ENCODE results near the gene TLX1.

The TLX1 gene

GRCh38 chr10:101112799-101113594, 18.1 kb upstream of the TLX1 start:
- no peak for DNase-seq

- DNase-seq = no peak
Measured at GRCh38 chr10:101113890-101114403, 17.2 kb upstream of the TLX1 start.

GRCh38 chr10:101114646-101115045, 16.5 kb upstream of the TLX1 start:
- no peak for DNase-seq

DNA sequence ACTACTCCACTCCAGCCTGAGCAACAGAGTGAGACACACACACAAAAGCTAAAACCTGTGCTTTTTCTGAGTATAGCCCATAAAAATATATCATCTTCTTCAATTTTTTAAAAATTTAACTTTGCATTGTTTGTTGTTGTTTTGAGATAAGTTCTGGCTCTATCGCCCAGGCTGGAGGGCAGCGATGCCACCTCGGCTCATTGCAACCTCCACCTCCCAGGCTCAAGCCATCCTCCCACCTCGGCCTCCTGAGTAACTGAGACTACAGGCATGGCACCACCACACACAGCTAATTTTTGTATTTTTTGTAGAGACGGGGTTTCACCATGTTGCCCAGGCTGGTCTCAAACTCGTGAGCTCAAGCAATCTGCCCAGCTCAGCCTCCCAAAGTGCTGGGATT, 14.3 kb upstream of the TLX1 start:
- DNase-seq = no peak

GRCh38 chr10:101118031-101118430, 13.1 kb upstream of the TLX1 start:
- no peak for DNase-seq

DNA sequence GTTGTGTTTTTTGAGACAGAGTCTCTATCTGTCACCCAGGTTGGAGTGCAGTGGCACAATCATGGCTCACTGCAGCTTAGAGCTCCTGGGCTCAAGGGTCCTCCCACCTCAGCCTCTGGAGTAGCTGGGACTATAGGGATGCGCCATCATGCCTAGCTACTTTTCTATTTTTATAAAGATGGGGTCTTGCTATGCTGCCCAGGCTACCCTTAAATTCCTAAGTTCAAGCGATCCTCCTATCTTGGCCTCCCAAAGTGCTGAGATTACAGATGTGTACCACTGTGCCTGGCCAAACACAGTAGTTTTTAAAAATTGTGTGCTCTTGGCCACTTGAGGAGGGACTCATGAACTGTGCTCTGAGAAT, 10.6 kb upstream of the TLX1 start:
- no peak for DNase-seq

GRCh38 chr10:101120884-101121653, 10.0 kb upstream of the TLX1 start:
- DNase-seq = no peak

DNA sequence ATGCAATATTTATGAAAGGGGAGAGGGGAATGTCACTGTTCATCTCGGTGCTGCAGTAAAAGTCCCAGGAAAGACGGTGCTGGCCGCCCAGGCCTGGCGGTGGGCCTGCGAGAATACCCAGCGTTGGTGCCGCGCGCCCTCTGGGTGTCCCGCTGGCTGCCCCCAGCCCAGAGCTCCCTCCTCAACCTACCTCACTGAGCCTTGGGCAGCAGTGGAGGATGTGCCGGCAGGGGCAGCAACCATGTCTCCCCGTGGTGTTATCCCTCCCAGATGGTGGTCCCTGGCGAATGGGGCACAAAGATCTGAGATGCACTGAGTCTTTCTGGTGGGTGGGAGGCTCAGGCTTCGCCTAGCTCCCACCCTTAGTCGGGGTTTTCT, 9.5 kb upstream of the TLX1 start:
- no peak for DNase-seq

DNA sequence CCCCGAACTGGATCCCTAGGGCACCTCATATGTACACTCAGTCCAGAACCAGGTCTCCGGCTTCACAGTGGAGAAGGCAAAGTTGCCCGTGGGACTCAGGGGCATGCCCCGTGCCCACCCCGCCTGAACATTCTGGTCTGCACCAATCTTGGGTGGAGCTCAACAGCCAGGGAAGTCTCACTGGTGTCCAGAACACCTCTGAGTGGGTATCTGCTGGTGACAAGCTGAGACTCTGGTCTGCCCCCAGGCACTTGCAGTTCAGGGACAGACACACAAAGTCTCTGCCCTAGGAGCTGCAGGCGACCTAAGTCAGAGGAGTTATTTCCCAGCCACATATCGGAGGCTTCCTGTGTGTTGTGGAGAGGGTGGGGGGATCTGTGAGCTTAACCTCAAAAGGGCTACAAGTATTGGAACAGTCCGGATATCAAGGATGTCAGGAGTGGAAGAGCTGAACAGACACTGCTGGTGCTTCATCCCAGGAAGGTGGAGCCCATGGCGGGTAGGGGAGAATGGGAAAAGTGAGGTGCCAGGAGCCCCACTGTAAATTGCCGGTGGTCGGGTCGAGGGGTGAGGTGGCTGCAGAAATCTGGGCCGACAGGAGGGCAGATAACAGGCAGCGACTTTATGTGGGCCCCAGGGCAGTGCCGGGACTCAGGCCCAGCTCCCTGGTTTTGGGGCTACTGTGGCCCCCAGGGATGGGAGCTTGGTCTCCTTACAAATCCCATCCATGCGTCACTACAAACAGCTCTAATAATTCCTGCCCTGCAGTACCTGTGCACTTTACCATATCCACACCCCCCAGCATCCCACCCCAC, 8.6 kb upstream of the TLX1 start:
- no peak for DNase-seq

- no peak for DNase-seq
Measured at GRCh38 chr10:101123085-101123814, 7.8 kb upstream of the TLX1 start.

DNA sequence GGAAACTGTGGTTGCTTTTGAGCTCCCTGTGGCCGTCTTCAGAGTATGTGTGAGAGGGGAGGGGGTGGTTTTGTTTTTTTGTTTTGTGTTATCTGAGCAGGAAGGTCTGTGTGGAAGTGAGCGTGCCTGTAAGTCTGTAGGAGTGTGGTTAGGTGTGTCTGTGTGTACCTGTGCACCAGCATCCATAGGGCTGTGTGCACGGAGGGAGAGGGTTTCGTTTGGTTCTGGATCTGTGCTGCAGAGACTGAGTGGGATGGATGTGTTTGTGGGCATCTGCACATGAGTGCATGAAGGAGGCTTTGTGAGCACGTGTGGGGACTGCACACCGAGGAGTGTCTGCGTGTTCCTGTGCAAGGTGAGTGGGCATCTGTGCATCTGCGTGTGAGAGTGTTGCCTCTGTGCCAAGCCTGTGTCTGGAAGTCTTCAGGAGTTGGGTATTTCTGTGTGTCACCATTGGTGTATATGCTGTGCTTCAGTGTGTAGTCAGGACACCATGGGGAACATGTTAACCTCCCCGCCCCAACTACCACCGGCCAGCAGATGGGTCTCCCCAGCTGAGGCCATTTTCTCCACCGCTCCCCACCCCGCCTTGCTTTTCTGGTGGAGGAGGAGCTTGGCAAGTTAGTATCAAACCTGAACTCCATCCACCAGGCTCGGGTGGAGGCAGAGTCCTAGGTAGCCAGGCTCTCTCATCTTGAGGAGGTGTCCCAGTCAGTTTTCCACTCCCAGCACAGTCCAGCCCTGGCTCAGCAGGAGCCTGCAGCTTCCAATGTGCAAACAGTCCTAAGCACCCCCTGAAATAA, 7.1 kb upstream of the TLX1 start:
- no peak for DNase-seq

DNA sequence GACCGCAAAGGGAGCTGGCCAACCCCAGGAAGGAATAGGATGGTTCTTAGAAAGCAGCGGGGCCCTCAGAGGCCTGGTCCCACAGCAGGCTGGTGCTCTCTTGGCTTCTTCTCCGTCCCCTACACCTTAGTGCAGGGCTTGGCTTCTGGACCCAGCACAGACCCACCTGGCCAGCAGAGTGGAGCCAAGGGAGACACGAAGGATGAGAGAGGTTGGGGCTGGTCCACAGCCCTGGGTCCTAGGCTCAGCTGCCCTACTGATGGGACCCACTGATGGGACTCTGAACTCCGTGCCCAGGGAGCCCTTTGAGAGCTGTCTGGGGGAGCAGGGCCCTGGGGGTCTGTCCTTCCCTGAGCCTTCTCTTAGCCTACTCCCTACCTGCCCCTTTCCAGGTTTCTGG, 6.2 kb upstream of the TLX1 start:
- DNase-seq = no peak

GRCh38 chr10:101126684-101127628, 4.1 kb upstream of the TLX1 start:
- DNase-seq = no peak

DNA sequence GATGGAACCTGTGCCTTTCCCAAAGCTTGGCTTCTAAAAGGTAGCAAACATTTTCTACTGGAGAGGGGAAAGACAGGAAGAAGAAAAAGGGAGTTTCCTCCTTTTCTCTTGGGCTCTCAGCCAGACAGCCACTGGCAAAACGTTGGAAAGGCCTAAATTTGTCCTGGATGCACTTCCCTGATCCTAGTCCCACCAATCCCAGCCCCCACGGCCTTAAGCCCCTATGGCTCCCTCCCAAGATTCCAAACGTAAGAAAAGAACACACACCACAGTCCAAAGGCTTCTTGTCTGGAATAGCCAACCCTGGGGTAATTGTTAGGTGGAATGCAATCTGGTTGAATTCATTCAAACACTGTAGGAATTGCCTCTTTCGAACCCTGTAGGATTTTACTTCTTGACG, 959 bp upstream of the TLX1 start:
- no peak for DNase-seq

GRCh38 chr10:101131962-101132635, 999 bp downstream of the TLX1 start:
- DNase-seq = no peak

GRCh38 chr10:101132636-101133473, 1.8 kb downstream of the TLX1 start:
- DNase-seq = no peak

DNA sequence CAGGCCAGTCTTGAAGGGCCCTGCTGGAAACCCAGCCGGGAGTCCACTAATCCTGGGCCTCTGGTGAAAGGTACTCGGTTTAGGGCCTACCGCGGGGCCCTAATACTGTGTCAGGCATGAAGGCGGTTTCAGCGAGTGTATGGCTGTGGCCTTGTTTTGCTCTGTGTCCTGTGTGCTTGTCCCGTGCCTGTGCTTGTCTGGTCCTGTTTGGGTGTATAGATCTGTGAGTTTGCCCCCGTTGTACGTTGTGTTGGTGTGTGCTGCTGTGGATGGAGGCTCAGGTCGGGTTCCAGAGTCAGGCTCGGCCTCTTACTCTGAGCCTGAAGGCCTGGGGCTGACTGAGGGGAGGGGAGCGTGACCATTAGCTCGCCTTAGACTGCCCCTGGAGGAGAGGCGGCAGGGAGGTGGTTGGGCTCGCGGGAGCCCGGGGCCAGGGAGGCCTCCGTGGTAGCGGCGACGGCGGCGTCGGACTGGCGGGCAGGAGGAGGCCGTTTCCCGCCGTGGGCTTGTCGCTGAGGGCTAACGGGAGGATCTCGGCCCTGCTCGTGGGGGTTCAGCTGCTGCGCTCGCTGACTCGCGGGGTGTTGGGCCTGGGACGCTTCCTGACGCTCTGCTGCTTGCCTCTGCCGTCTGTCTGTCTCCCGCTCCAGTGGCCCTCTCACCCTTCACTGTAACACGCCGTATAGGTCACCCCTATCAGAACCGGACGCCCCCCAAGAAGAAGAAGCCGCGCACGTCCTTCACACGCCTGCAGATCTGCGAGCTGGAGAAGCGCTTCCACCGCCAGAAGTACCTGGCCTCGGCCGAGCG, 2.6 kb downstream of the TLX1 start:
- no peak for DNase-seq

All from stimulated activated CD4-positive, alpha-beta T cell treated with anti-CD3 and anti-CD28 coated beads, Interleukin-1b, Interleukin-23, amount 100 ng/mL, for 48 hours (primary cell).